HEK293 (cell line): ENCODE results near the gene OR10A6.

Experiments used
- KLF1 ChIP-seq: fragments of 450-650 bp; formaldehyde crosslinking; IDR thresholded peaks from 2 replicates; pipeline ENCODE4 v1.5.1; 2016; ENCODE audit warnings: missing biosample characterization, missing genetic modification characterization
- KLF10 ChIP-seq: fragments of 450-650 bp; IDR thresholded peaks from 2 replicates; pipeline ENCODE4 v1.5.1; 2018; ENCODE audit warnings: missing biosample characterization, mild to moderate bottlenecking, missing genetic modification characterization
- ZBTB1 ChIP-seq: fragments of 450-650 bp; formaldehyde crosslinking; IDR thresholded peaks from 2 replicates; pipeline ENCODE4 v1.5.1; 2016; ENCODE audit warnings: missing biosample characterization, missing genetic modification characterization
- ZBTB49 ChIP-seq: fragments of 450-650 bp; formaldehyde crosslinking; IDR thresholded peaks from 2 replicates; pipeline ENCODE4 v1.5.1; 2016; ENCODE audit warnings: missing biosample characterization, missing genetic modification characterization, low read depth
- ZNF138 ChIP-seq: fragments of 450-650 bp; formaldehyde crosslinking; IDR thresholded peaks from 2 replicates; pipeline ENCODE4 v1.5.1; 2016; ENCODE audit warnings: missing biosample characterization, missing genetic modification characterization, borderline replicate concordance
- ZNF24 ChIP-seq: fragments of 450-650 bp; formaldehyde crosslinking; IDR thresholded peaks from 2 replicates; pipeline ENCODE4 v1.5.1; 2016; ENCODE audit warnings: missing biosample characterization, missing genetic modification characterization
- ZNF292 ChIP-seq: fragments of 450-650 bp; formaldehyde crosslinking; IDR thresholded peaks from 2 replicates; pipeline ENCODE4 v1.5.1; 2016; ENCODE audit warnings: low read depth, missing biosample characterization, missing genetic modification characterization, borderline replicate concordance
- ZNF658 ChIP-seq: fragments of 450-650 bp; formaldehyde crosslinking; IDR thresholded peaks from 2 replicates; pipeline ENCODE4; 2016; ENCODE audit warnings: missing biosample characterization, missing genetic modification characterization
- TF ChIP-seq, protein P1 (sequence below): fragments of 450-650 bp; formaldehyde crosslinking; IDR thresholded peaks from 2 replicates; pipeline ENCODE4 v1.5.1; 2016; ENCODE audit warnings: missing biosample characterization, missing genetic modification characterization
- TF ChIP-seq, protein P2 (sequence below): sonication (generic); formaldehyde crosslinking; IDR thresholded peaks from 2 replicates; pipeline ENCODE4 v1.8.1; 2022; ENCODE audit warnings: mild to moderate bottlenecking, moderate library complexity, missing genetic modification reagents
- TF ChIP-seq, protein P3 (sequence below): fragments of 450-650 bp; formaldehyde crosslinking; conservative IDR thresholded peaks from 2 replicates; pipeline ENCODE4 v1.5.1; 2016; ENCODE audit warnings: low read depth, missing biosample characterization, missing genetic modification characterization

DNA sequence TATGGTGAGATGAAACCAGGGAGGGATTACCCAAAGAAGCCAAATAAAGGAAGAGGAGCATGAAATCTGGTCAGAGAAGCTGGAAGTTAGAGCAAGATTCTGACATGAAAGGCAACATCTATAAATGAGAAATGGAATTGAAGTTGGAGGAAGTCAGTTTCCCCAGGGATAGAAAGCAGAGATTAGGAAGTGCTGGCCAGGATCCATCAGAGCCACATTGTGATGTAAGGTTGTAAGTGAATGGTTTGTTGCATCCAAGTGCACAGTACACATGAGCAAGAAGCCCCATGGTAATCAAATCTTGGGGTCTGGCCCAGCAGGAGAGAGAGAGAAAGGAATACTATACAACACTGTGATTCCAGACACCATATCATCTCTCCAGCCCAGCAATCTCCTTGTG, 40.8 kb upstream of the OR10A6 start:
- no peak for TF ChIP-seq ZNF292
- TF ChIP-seq, protein P1, sequence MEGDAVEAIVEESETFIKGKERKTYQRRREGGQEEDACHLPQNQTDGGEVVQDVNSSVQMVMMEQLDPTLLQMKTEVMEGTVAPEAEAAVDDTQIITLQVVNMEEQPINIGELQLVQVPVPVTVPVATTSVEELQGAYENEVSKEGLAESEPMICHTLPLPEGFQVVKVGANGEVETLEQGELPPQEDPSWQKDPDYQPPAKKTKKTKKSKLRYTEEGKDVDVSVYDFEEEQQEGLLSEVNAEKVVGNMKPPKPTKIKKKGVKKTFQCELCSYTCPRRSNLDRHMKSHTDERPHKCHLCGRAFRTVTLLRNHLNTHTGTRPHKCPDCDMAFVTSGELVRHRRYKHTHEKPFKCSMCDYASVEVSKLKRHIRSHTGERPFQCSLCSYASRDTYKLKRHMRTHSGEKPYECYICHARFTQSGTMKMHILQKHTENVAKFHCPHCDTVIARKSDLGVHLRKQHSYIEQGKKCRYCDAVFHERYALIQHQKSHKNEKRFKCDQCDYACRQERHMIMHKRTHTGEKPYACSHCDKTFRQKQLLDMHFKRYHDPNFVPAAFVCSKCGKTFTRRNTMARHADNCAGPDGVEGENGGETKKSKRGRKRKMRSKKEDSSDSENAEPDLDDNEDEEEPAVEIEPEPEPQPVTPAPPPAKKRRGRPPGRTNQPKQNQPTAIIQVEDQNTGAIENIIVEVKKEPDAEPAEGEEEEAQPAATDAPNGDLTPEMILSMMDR (tag by site-specific recombination), result no peak
- no peak for TF ChIP-seq ZBTB1 (tag by site-specific recombination)
- TF ChIP-seq, protein P2, sequence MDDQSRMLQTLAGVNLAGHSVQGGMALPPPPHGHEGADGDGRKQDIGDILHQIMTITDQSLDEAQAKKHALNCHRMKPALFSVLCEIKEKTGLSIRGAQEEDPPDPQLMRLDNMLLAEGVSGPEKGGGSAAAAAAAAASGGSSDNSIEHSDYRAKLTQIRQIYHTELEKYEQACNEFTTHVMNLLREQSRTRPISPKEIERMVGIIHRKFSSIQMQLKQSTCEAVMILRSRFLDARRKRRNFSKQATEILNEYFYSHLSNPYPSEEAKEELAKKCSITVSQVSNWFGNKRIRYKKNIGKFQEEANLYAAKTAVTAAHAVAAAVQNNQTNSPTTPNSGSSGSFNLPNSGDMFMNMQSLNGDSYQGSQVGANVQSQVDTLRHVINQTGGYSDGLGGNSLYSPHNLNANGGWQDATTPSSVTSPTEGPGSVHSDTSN (CRISPR knock-in tag), result no peak
- no peak for TF ChIP-seq ZBTB49
- no peak for TF ChIP-seq KLF10 (tag by site-specific recombination)
- no peak for TF ChIP-seq ZNF138 (tag by site-specific recombination)
- TF ChIP-seq ZNF24 (tag by site-specific recombination), result no peak
- no peak for TF ChIP-seq ZNF658 (tag by site-specific recombination)
- TF ChIP-seq, protein P3, sequence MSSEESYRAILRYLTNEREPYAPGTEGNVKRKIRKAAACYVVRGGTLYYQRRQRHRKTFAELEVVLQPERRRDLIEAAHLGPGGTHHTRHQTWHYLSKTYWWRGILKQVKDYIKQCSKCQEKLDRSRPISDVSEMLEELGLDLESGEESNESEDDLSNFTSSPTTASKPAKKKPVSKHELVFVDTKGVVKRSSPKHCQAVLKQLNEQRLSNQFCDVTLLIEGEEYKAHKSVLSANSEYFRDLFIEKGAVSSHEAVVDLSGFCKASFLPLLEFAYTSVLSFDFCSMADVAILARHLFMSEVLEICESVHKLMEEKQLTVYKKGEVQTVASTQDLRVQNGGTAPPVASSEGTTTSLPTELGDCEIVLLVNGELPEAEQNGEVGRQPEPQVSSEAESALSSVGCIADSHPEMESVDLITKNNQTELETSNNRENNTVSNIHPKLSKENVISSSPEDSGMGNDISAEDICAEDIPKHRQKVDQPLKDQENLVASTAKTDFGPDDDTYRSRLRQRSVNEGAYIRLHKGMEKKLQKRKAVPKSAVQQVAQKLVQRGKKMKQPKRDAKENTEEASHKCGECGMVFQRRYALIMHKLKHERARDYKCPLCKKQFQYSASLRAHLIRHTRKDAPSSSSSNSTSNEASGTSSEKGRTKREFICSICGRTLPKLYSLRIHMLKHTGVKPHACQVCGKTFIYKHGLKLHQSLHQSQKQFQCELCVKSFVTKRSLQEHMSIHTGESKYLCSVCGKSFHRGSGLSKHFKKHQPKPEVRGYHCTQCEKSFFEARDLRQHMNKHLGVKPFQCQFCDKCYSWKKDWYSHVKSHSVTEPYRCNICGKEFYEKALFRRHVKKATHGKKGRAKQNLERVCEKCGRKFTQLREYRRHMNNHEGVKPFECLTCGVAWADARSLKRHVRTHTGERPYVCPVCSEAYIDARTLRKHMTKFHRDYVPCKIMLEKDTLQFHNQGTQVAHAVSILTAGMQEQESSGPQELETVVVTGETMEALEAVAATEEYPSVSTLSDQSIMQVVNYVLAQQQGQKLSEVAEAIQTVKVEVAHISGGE (tag by site-specific recombination), result no peak
- TF ChIP-seq KLF1 (tag by site-specific recombination), result no peak
